NCI-H2227 (cell line): ENCODE measurements around the gene SLC25A47.
A peak's percentile ranks its signal among the peaks of the same experiment; 100 is the strongest.
"Not testable (repeated sequence)": the region's sequence is repeated elsewhere in the genome, so short reads cannot be mapped to it uniquely, and the experiment has no call there.

Experiments
- DNase-seq: peaks from one replicate; lab custom pipeline; 2025; ENCODE audit not compliant: unreplicated experiment; lab: John Stamatoyannopoulos, UW

The SLC25A47 gene

GRCh38 chr14:100323121-100323941, at the start of gene SLC25A47:
Gene SLC25A47 (plus strand): TSS chr14:100323339. CDS start chr14:100323415, 76 bp downstream.
- DNase-seq: no peak

GRCh38 chr14:100274250-100274649, 48.9 kb upstream of the SLC25A47 start:
- DNase-seq: no peak

- DNase-seq: no peak
Measured at GRCh38 chr14:100275214-100275613, 47.9 kb upstream of the SLC25A47 start.

- no peak for DNase-seq
Measured at GRCh38 chr14:100278702-100279101, 44.4 kb upstream of the SLC25A47 start.

- no peak for DNase-seq
Measured at GRCh38 chr14:100279133-100279532, 44.0 kb upstream of the SLC25A47 start.

GRCh38 chr14:100279563-100279962, 43.6 kb upstream of the SLC25A47 start:
- DNase-seq: no peak

GRCh38 chr14:100281286-100282082, 41.7 kb upstream of the SLC25A47 start:
- no peak for DNase-seq

GRCh38 chr14:100282083-100282350, 41.1 kb upstream of the SLC25A47 start:
- DNase-seq: no peak

GRCh38 chr14:100282766-100283419, 40.2 kb upstream of the SLC25A47 start:
- DNase-seq: no peak

- not testable (repeated sequence) for DNase-seq
Measured at GRCh38 chr14:100283436-100283835, 39.7 kb upstream of the SLC25A47 start.

- DNase-seq: no peak
Measured at GRCh38 chr14:100283984-100284881, 38.9 kb upstream of the SLC25A47 start.

GRCh38 chr14:100285021-100285912, 37.9 kb upstream of the SLC25A47 start:
- peak; percentile 87 for DNase-seq

GRCh38 chr14:100285913-100286400, 37.2 kb upstream of the SLC25A47 start:
- DNase-seq: no peak

- DNase-seq: no peak
Measured at GRCh38 chr14:100286484-100287191, 36.5 kb upstream of the SLC25A47 start.

GRCh38 chr14:100287202-100287997, 35.7 kb upstream of the SLC25A47 start:
- DNase-seq: no peak

GRCh38 chr14:100287998-100288295, 35.2 kb upstream of the SLC25A47 start:
- DNase-seq: not testable (repeated sequence)

GRCh38 chr14:100288382-100289185, 34.6 kb upstream of the SLC25A47 start:
- no peak for DNase-seq
